Bronchial epithelial cell (primary cell): ENCODE measurements around the gene ARSD. TPM values are rescaled to one million over a fixed set of nuclear protein-coding genes. Genes with fewer than 3 reads are reported as not detected.

ENCODE experiments used
- DNase-seq: peaks from one replicate; pipeline ENCODE4 v3.0.0-alpha.2; 2010; ENCODE audit warnings: low read depth
- FAIRE-seq: peaks from 2 replicates; lab custom pipeline; 2011; peaks lifted over from hg19 to GRCh38; lab: Jason Lieb, UNC
- H3K27me3 ChIP-seq: 2 replicates; pipeline ENCODE4 v1.5.1; 2011; ENCODE audit warnings: low read length; ENCODE audit not compliant: control insufficient read depth, insufficient read depth
- H3K36me3 ChIP-seq: 2 replicates; pipeline ENCODE4 v1.5.1; 2011; ENCODE audit warnings: low read length; ENCODE audit not compliant: control insufficient read depth, insufficient read depth
- H3K4me3 ChIP-seq: 2 replicates; pipeline ENCODE4 v1.5.1; 2011; ENCODE audit warnings: mild to moderate bottlenecking, low read depth, low read length, control low read depth
- CTCF ChIP-seq: IDR thresholded peaks from 2 replicates; pipeline ENCODE4 v1.5.1; 2011; ENCODE audit warnings: mild to moderate bottlenecking, moderate library complexity, low read length, control low read depth, inconsistent platforms; ENCODE audit not compliant: insufficient read depth, severe bottlenecking
- total RNA-seq: library from RNA; depleted of rRNA; stranded (reverse); fragments of >200 nt; gene quantifications from 2 replicates; pipeline ENCODE4 v1.2.1, GENCODE V29; 2014

Gene ARSD
- total RNA-seq, 1 donor from 2014 or later = 11.8 TPM

- TF ChIP-seq CTCF = no peak
- no peaks in the 10 kb centered on the region for H3K27me3 ChIP-seq
- DNase-seq (no peak), FAIRE-seq (no peak)
- H3K4me3 ChIP-seq = no peak overlapping the region
- H3K36me3 ChIP-seq = no peaks in the 10 kb centered on the region
Measured at GRCh38 chrX:2870650-2871049, 58.5 kb downstream of the ARSD start.

- no peaks in the 10 kb centered on the region for H3K27me3 ChIP-seq
- no peak for FAIRE-seq
- H3K36me3 ChIP-seq = no peaks in the 10 kb centered on the region
- H3K4me3 ChIP-seq = no peak overlapping the region
- DNase-seq = no peak
- TF ChIP-seq CTCF = no peak
Measured at GRCh38 chrX:2867206-2867605, 61.9 kb downstream of the ARSD start.

GRCh38 chrX:2863646-2864045 lies 65.5 kb downstream of the ARSD start:
- FAIRE-seq (no peak), DNase-seq (no peak)
- no peak overlapping the region for H3K4me3 ChIP-seq
- no peaks in the 10 kb centered on the region for H3K36me3 ChIP-seq
- H3K27me3 ChIP-seq = no peaks in the 10 kb centered on the region
- no peak for TF ChIP-seq CTCF

GRCh38 chrX:2862404-2862803 lies 66.7 kb downstream of the ARSD start:
- FAIRE-seq (no peak), DNase-seq (no peak)
- no peak overlapping the region for H3K4me3 ChIP-seq
- TF ChIP-seq CTCF = no peak
- H3K27me3 ChIP-seq = no peaks in the 10 kb centered on the region
- H3K36me3 ChIP-seq = no peaks in the 10 kb centered on the region

- no peak for TF ChIP-seq CTCF
- no peak for FAIRE-seq
- DNase-seq = no peak
Measured at GRCh38 chrX:2859197-2859797, 69.8 kb downstream of the ARSD start.

GRCh38 chrX:2857566-2857965 lies 71.6 kb downstream of the ARSD start:
- Histone ChIP-seq H3K27me3 (no peaks in the 10 kb centered on the region), H3K36me3 (no peaks in the 10 kb centered on the region), H3K4me3 (no peak overlapping the region)
- FAIRE-seq = no peak
- TF ChIP-seq CTCF = no peak
- no peak for DNase-seq

More at GRCh38 chrX:2859197-2859797, 69.8 kb downstream of the ARSD start:
- Histone ChIP-seq H3K4me3 (no peak overlapping the region), H3K27me3 (no peaks in the 10 kb centered on the region), H3K36me3 (no peaks in the 10 kb centered on the region)
